ENCODE data around the gene CAMTA1. TPM values are rescaled to one million over a fixed set of nuclear protein-coding genes. Genes with fewer than 3 reads are reported as not detected.

CAMTA1 gene
- total RNA-seq, 1 experiment from 2014 or later = 60.0 TPM

DNA sequence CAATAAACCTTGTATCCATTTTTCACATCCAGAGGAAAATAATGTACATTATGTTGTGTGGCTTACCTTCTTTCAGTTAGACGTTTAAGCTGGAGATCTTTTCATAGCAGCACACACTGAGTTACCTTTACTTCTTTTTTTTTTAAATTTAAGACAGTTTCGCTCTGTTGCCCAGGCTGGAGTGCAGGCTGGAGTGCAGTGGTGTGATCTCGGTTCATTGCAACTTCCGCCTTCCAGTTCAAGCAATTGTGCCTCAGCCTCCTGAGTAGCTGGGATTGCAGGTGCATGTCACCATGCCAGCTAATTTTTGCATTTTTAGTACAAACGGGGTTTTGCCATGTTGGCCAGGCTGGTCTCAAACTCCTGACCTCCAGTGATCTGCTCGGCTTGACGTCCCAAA, 7.4 kb upstream of the CAMTA1 start:
- intact Hi-C loops (cut with micrococcal nuclease; ENCODE audit: unreplicated experiment) = no loop called here
- DNase-seq = no peak
- Mint-ChIP-seq H3K4me3 (ENCODE audit: unreplicated experiment) (no peak overlapping the region), H3K27ac (ENCODE audit: unreplicated experiment) (no peak overlapping the region), H3K4me1 (ENCODE audit: low read depth, unreplicated experiment) (no peaks in the 10 kb centered on the region), H3K9me3 (ENCODE audit: unreplicated experiment) (no peaks in the 10 kb centered on the region), H3K36me3 (ENCODE audit: insufficient read depth, unreplicated experiment) (no peaks in the 10 kb centered on the region), H3K27me3 (ENCODE audit: insufficient read depth, unreplicated experiment) (peaks cover 4% of the 10 kb centered on the region)
- no peaks in the 10 kb centered on the region for H3K36me3 ChIP-seq (ENCODE audit: control insufficient read depth, insufficient read depth, low read length)
- no peaks in the 10 kb centered on the region for H3K27me3 ChIP-seq (replicated peaks; ENCODE audit: control insufficient read depth, insufficient read depth, low read length)
- ChIA-PET POLR2A (no interaction called here), CTCF (no interaction called here)
- TF ChIP-seq, protein P1, sequence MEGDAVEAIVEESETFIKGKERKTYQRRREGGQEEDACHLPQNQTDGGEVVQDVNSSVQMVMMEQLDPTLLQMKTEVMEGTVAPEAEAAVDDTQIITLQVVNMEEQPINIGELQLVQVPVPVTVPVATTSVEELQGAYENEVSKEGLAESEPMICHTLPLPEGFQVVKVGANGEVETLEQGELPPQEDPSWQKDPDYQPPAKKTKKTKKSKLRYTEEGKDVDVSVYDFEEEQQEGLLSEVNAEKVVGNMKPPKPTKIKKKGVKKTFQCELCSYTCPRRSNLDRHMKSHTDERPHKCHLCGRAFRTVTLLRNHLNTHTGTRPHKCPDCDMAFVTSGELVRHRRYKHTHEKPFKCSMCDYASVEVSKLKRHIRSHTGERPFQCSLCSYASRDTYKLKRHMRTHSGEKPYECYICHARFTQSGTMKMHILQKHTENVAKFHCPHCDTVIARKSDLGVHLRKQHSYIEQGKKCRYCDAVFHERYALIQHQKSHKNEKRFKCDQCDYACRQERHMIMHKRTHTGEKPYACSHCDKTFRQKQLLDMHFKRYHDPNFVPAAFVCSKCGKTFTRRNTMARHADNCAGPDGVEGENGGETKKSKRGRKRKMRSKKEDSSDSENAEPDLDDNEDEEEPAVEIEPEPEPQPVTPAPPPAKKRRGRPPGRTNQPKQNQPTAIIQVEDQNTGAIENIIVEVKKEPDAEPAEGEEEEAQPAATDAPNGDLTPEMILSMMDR (IDR thresholded peaks at IDR 0.05; ENCODE audit: insufficient read depth in 1 of 2, low read depth in 1 of 2, low read length in 1 of 2, severe bottlenecking in 1 of 2, unreplicated experiment in 1 of 2) = no peak
- H3K4me1 ChIP-seq = no peaks in the 10 kb centered on the region
- no peaks in the 10 kb centered on the region for H3K9me3 ChIP-seq
- no TSS peak for BruUV-seq (replicated peaks)
- H3K4me3 ChIP-seq (ENCODE audit: low read depth, low read length) = no peak overlapping the region

DNA sequence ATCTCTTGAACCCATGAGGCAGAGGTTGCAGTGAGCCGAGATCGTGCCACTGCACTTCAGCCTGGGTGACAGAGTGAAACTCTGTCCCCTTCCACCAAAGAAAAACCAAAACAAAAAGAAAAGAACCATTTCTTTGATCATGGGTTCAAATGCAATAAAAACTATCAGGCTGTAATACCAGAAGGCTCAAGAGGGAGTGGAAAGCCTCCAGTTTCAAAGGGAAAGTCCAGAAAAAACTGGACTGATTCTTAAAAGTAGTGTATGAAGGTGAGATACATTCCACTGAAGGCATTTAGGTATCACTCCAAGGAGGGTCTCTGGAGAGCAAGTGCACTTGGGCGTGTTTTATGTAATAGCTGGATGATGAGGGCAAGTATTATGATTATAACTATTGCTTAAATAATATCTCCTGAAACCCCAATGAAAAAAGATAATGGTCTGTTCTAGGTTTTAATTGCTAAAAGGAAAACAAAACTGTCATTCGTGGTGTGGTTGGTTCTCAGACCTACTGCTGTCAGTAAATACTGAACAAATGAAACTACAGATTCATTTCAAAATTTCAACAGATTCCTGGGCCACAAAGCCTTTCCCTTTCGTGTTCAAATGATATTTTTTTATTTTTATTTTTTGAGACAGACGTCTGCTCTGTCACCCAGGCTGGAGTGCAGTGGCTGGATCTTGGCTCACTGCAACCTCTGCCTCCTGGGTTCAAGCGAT, 6.0 kb upstream of the CAMTA1 start:
- 0 out of 2 replicates have a peak, but pooled peaks cover 5% of the 10 kb centered on the region for H3K4me1 ChIP-seq
- CTCF ChIA-PET = no interaction called here

DNA sequence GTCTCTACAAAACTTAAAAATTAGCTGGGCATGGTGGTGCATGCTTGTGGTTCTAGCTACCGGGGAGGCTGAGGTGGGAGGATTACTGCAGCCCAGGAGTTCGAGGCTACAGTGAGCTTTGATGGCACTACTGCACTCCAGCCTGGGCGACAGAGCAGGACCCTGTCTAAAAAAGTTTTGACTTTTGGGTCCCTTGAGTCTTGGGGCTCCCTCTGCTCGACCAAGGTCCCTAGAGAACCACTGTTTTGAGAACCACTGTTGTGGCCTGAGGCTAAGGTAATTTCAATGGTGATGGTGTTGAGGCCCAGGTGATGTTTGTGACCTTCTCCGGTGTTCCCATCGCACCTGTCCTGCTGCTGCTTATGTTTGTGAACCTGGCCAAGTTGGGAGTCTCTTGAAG, 3.1 kb upstream of the CAMTA1 start:
- CTCF ChIA-PET = no interaction called here
- Mint-ChIP-seq H3K4me3 (ENCODE audit: unreplicated experiment) (no peak overlapping the region), H3K9me3 (ENCODE audit: unreplicated experiment) (no peaks in the 10 kb centered on the region), H3K27me3 (ENCODE audit: insufficient read depth, unreplicated experiment) (peaks cover 2% of the 10 kb centered on the region), H3K27ac (ENCODE audit: unreplicated experiment) (no peak overlapping the region), H3K4me1 (ENCODE audit: low read depth, unreplicated experiment) (peaks cover 11% of the 10 kb centered on the region), H3K36me3 (ENCODE audit: insufficient read depth, unreplicated experiment) (peaks cover 20% of the 10 kb centered on the region)
- intact Hi-C loops (cut with micrococcal nuclease; ENCODE audit: unreplicated experiment) = loop anchor here (10.0 kb wide), 1 partner anchor 433 kb away; no protein-coding TSS in a partner anchor
- DNase-seq = no peak
- H3K36me3 ChIP-seq (ENCODE audit: control insufficient read depth, insufficient read depth, low read length) = no peaks in the 10 kb centered on the region
- no peaks in the 10 kb centered on the region for H3K9me3 ChIP-seq
- H3K4me1 ChIP-seq = 0 out of 2 replicates have a peak, but pooled peaks cover 5% of the 10 kb centered on the region
- no peak overlapping the region for H3K4me3 ChIP-seq (ENCODE audit: low read depth, low read length)
- TF ChIP-seq, protein P1 (IDR thresholded peaks at IDR 0.05; ENCODE audit: insufficient read depth in 1 of 2, low read depth in 1 of 2, low read length in 1 of 2, severe bottlenecking in 1 of 2, unreplicated experiment in 1 of 2) = no peak
- POLR2A ChIA-PET = no interaction called here
- H3K27me3 ChIP-seq (replicated peaks; ENCODE audit: control insufficient read depth, insufficient read depth, low read length) = no peaks in the 10 kb centered on the region
- BruUV-seq (replicated peaks) = no TSS peak

More for the DNA sequence above, 6.0 kb upstream of the CAMTA1 start:
- no TSS peak for BruUV-seq (replicated peaks)
- Mint-ChIP-seq H3K27ac (ENCODE audit: unreplicated experiment) (no peak overlapping the region), H3K27me3 (ENCODE audit: insufficient read depth, unreplicated experiment) (peaks cover 2% of the 10 kb centered on the region), H3K9me3 (ENCODE audit: unreplicated experiment) (no peaks in the 10 kb centered on the region), H3K4me3 (ENCODE audit: unreplicated experiment) (no peak overlapping the region), H3K36me3 (ENCODE audit: insufficient read depth, unreplicated experiment) (peaks cover 2% of the 10 kb centered on the region), H3K4me1 (ENCODE audit: low read depth, unreplicated experiment) (no peaks in the 10 kb centered on the region)
- H3K4me3 ChIP-seq (ENCODE audit: low read depth, low read length) = no peak overlapping the region
- no peaks in the 10 kb centered on the region for H3K36me3 ChIP-seq (ENCODE audit: control insufficient read depth, insufficient read depth, low read length)
- no peaks in the 10 kb centered on the region for H3K9me3 ChIP-seq
- DNase-seq = no peak
- no peaks in the 10 kb centered on the region for H3K27me3 ChIP-seq (replicated peaks; ENCODE audit: control insufficient read depth, insufficient read depth, low read length)
- TF ChIP-seq, protein P1 (IDR thresholded peaks at IDR 0.05; ENCODE audit: insufficient read depth in 1 of 2, low read depth in 1 of 2, low read length in 1 of 2, severe bottlenecking in 1 of 2, unreplicated experiment in 1 of 2) = no peak
- intact Hi-C loops (cut with micrococcal nuclease; ENCODE audit: unreplicated experiment) = no loop called here
- POLR2A ChIA-PET = no interaction called here
